Neural cell (in vitro differentiated cells): ENCODE data around the gene IL17RD. TPM values are rescaled to one million over a fixed set of nuclear protein-coding genes. Genes with fewer than 3 reads are reported as not detected.
"Not testable (repeated sequence)": the region's sequence is repeated elsewhere in the genome, so short reads cannot be mapped to it uniquely, and the experiment has no call there.

Source experiments
- H2AFZ ChIP-seq: fragments of 200-600, 300-800 bp; sonication (generic), shearing (Covaris generic); 2 replicates; pipeline ENCODE4 v1.6.0; 2014; ENCODE audit warnings: low read depth, mild to moderate bottlenecking, antibody characterized with exemption, low read length, moderate library complexity
- H3F3A ChIP-seq: fragments of 200-600 bp; shearing (Covaris generic); 2 replicates; pipeline ENCODE4 v1.6.1; 2016; ENCODE audit warnings: mild to moderate bottlenecking, moderate library complexity, mixed read lengths, antibody characterized with exemption, low read length; ENCODE audit not compliant: insufficient read depth, poor library complexity, severe bottlenecking
- H3K27ac ChIP-seq: fragments of 200-600, 300-800 bp; sonication (generic), shearing (Covaris generic); 2 replicates; pipeline ENCODE4 v1.5.1; 2014; ENCODE audit warnings: mild to moderate bottlenecking, low read length, moderate library complexity
- H3K27me3 ChIP-seq: fragments of 300-800, 200-600 bp; sonication (generic), shearing (Covaris generic); 2 replicates; pipeline ENCODE4 v1.6.0; 2014; ENCODE audit warnings: mild to moderate bottlenecking, low read depth, low read length, moderate library complexity; ENCODE audit not compliant: insufficient read depth
- H3K36me3 ChIP-seq: fragments of 300-800, 200-600 bp; sonication (generic), shearing (Covaris generic); 2 replicates; pipeline ENCODE4 v1.5.1; 2014; ENCODE audit warnings: mild to moderate bottlenecking, antibody characterized with exemption, low read length, moderate library complexity; ENCODE audit not compliant: insufficient read depth
- H3K4me2 ChIP-seq: fragments of 300-800, 200-600 bp; sonication (generic), shearing (Covaris generic); 2 replicates; pipeline ENCODE4 v1.6.0; 2014; ENCODE audit warnings: mild to moderate bottlenecking, low read length
- H3K4me3 ChIP-seq: fragments of 300-800, 200-600 bp; sonication (generic), shearing (Covaris generic); 2 replicates; pipeline ENCODE4 v1.5.1; 2014; ENCODE audit warnings: mild to moderate bottlenecking, low read length, moderate library complexity
- H3K79me2 ChIP-seq: fragments of 200-600 bp; shearing (Covaris generic); replicated peaks from 2 replicates; pipeline ENCODE4 v1.6.0; 2014; ENCODE audit warnings: mild to moderate bottlenecking, low read length, moderate library complexity; ENCODE audit not compliant: insufficient read depth
- H3K9ac ChIP-seq: fragments of 300-800, 200-600 bp; sonication (generic), shearing (Covaris generic); 2 replicates; pipeline ENCODE4 v1.6.1; 2016; ENCODE audit warnings: mild to moderate bottlenecking, low read length, mixed read lengths
- H3K9me2 ChIP-seq: fragments of 200-600 bp; shearing (Covaris generic); 2 replicates; pipeline ENCODE4 v1.6.1; 2016; ENCODE audit warnings: mild to moderate bottlenecking, low read length, mixed read lengths; ENCODE audit not compliant: insufficient read depth
- H3K9me3 ChIP-seq: fragments of 200-600, 300-800 bp; sonication (generic), shearing (Covaris generic); 2 replicates; pipeline ENCODE4 v1.6.1; 2016; ENCODE audit warnings: mild to moderate bottlenecking, mixed run types, low read length, moderate library complexity, mixed read lengths
- H4K20me1 ChIP-seq: fragments of 200-600 bp; shearing (Covaris generic); 2 replicates; pipeline ENCODE4 v1.6.1; 2016; ENCODE audit warnings: mild to moderate bottlenecking, mixed run types; ENCODE audit not compliant: insufficient read depth
- CTCF ChIP-seq: fragments of 450-650 bp; IDR thresholded peaks from 2 replicates; pipeline ENCODE4 v1.5.1; 2014; ENCODE audit warnings: antibody characterized with exemption, mild to moderate bottlenecking, moderate library complexity; ENCODE audit not compliant: poor library complexity, severe bottlenecking
- EP300 ChIP-seq: fragments of 450-650 bp; conservative IDR thresholded peaks from 2 replicates; pipeline ENCODE4 v1.6.1; 2014; ENCODE audit warnings: antibody characterized with exemption, mild to moderate bottlenecking, moderate library complexity; ENCODE audit not compliant: poor library complexity, severe bottlenecking
- EZH2 ChIP-seq: fragments of 200-600, 300-800 bp; shearing (Covaris generic), sonication (generic); IDR thresholded peaks from 2 replicates; pipeline ENCODE4 v1.6.1; 2014; ENCODE audit warnings: antibody characterized with exemption, low read length, borderline replicate concordance, mild to moderate bottlenecking; ENCODE audit not compliant: insufficient read depth, poor library complexity, severe bottlenecking
- MXI1 ChIP-seq: fragments of 450-650 bp; conservative IDR thresholded peaks from 2 replicates; pipeline ENCODE4 v1.6.1; 2014; ENCODE audit warnings: antibody characterized with exemption, mild to moderate bottlenecking; ENCODE audit not compliant: poor library complexity, severe bottlenecking
- POLR2AphosphoS5 ChIP-seq: IDR thresholded peaks from 2 replicates; pipeline ENCODE4 v1.6.1; 2012
- RAD21 ChIP-seq: fragments of 450-650 bp; conservative IDR thresholded peaks from 2 replicates; pipeline ENCODE4 v1.6.1; 2014; ENCODE audit warnings: antibody characterized with exemption, mild to moderate bottlenecking, moderate library complexity
- REST ChIP-seq: IDR thresholded peaks from 2 replicates; pipeline ENCODE4 v1.6.1; 2012; ENCODE audit warnings: borderline replicate concordance
- SMC3 ChIP-seq: fragments of 450-650 bp; conservative IDR thresholded peaks from 2 replicates; pipeline ENCODE4 v1.6.1; 2014; ENCODE audit warnings: antibody characterized with exemption, mild to moderate bottlenecking, moderate library complexity; ENCODE audit not compliant: poor library complexity
- TAF1 ChIP-seq: IDR thresholded peaks from 2 replicates; pipeline ENCODE4 v1.6.1; 2012; ENCODE audit warnings: low read depth
- polyA plus RNA-seq: library from polyadenylated mRNA; depleted of rRNA; stranded (reverse); fragments of >200 nt; gene quantifications from 2 replicates; pipeline ENCODE4 v1.2.3, GENCODE V29; 2014

Gene IL17RD
- polyA plus RNA-seq, 1 donor from 2014 or later: 14.8 TPM

- Histone ChIP-seq H3K9ac (no peak overlapping the region), H3K27ac (no peak overlapping the region), H3K9me2 (no peaks in the 10 kb centered on the region), H3K4me2 (no peak overlapping the region), H3K9me3 (no peaks in the 10 kb centered on the region), H3F3A (no peaks in the 10 kb centered on the region), H3K36me3 (no peaks in the 10 kb centered on the region), H4K20me1 (no peaks in the 10 kb centered on the region), H3K79me2 (no peaks in the 10 kb centered on the region), H2AFZ (no peak overlapping the region), H3K27me3 (peaks cover 2% of the 10 kb centered on the region), H3K4me3 (no peak overlapping the region)
- TF ChIP-seq EZH2 (no peak), EP300 (no peak), CTCF (no peak), SMC3 (no peak), REST (no peak), MXI1 (no peak), RAD21 (no peak), POLR2AphosphoS5 (no peak), TAF1 (no peak)
Observed at GRCh38 chr3:57085211-57085610, 79.9 kb downstream of the IL17RD start.

- H3K4me3 ChIP-seq, H3K9me3 ChIP-seq, H4K20me1 ChIP-seq, H3K4me2 ChIP-seq, H3K36me3 ChIP-seq, H3K79me2 ChIP-seq, H3K27ac ChIP-seq, H3K9me2 ChIP-seq, H3K9ac ChIP-seq, H3F3A ChIP-seq, H2AFZ ChIP-seq: not testable (repeated sequence)
- H3K27me3 ChIP-seq: peaks cover 19% of the 10 kb centered on the region
Observed at GRCh38 chr3:57083266-57083995, 81.7 kb downstream of the IL17RD start.
